Activated CD4-positive, alpha-beta memory T cell treated with anti-CD3 and anti-CD28 coated beads, Interleukin-2, amount 10 ng/mL, durations not matched to agents 7 days and 5 days (primary cell): ENCODE measurements around the gene RIPOR3. TPM values are rescaled to one million over a fixed set of nuclear protein-coding genes. Genes with fewer than 3 reads are reported as not detected.

ENCODE experiments used
- CTCF ChIA-PET: fragments of 350-600 bp; sonication (Branson Sonifier 250); formaldehyde crosslinking; loops from one replicate; lab custom pipeline; 2021; ENCODE audit warnings: antibody characterized with exemption, inconsistent platforms; lab: Charles Lee
- POLR2A ChIA-PET: fragments of 350-600 bp; sonication (Branson Sonifier 250); formaldehyde crosslinking; loops from one replicate; lab custom pipeline; 2021; ENCODE audit warnings: antibody characterized with exemption; lab: Charles Lee
- DNase-seq: peaks from one replicate; pipeline ENCODE4 v3.0.0-alpha.2; 2020
- H3K27ac Mint-ChIP-seq: one replicate; pipeline ENCODE4 v1.8.0; 2021; ENCODE audit warnings: mild to moderate bottlenecking, mixed read lengths
- H3K27me3 Mint-ChIP-seq: one replicate; pipeline ENCODE4 v1.8.0; 2021; ENCODE audit warnings: mixed read lengths
- H3K36me3 Mint-ChIP-seq: one replicate; pipeline ENCODE4 v1.8.0; 2021; ENCODE audit warnings: low read depth, mixed read lengths
- H3K4me1 Mint-ChIP-seq: one replicate; pipeline ENCODE4 v1.8.0; 2021; ENCODE audit warnings: mixed read lengths
- H3K4me3 Mint-ChIP-seq: one replicate; pipeline ENCODE4 v1.8.0; 2021; ENCODE audit warnings: mild to moderate bottlenecking, mixed read lengths
- H3K9me3 Mint-ChIP-seq: one replicate; pipeline ENCODE4 v1.8.0; 2021; ENCODE audit warnings: mixed read lengths
- total RNA-seq, 2 experiments: library from RNA; stranded (reverse); gene quantifications; one replicate each; pipeline ENCODE4 v1.2.3, GENCODE V29; 2021

The RIPOR3 gene
- total RNA-seq, 2 experiments from 2014 or later, result not detected

DNA sequence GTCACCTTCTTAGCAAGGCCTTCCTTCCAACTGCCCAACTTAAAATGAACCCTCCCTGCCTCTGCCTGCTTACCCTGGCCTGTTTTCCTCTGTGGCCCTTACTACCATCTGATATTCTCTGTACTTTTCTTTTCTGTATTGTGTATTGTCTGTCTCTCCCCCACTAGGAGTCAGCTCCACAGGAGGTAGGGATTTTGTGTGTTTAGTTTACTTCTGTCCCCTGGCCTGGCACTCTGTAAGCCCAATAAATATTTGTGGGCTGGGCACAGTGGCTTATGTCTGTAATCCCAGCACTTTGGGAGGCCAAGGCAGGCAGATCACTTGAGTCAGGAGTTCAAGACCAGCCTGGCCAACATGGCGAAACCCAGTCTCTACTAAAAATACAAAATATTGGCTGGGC is 72.8 kb downstream of the RIPOR3 start:
- H3K27me3 Mint-ChIP-seq, result no peaks in the 10 kb centered on the region
- no peak overlapping the region for H3K4me3 Mint-ChIP-seq
- no peak for DNase-seq
- peaks cover 13% of the 10 kb centered on the region for H3K9me3 Mint-ChIP-seq
- POLR2A ChIA-PET, result no interaction called here
- no peaks in the 10 kb centered on the region for H3K36me3 Mint-ChIP-seq
- CTCF ChIA-PET, result no interaction called here
- no peaks in the 10 kb centered on the region for H3K4me1 Mint-ChIP-seq
- H3K27ac Mint-ChIP-seq, result no peak overlapping the region

GRCh38 chr20:50617022-50617421 is 74.3 kb downstream of the RIPOR3 start:
- no peaks in the 10 kb centered on the region for H3K27me3 Mint-ChIP-seq
- DNase-seq, result no peak
- no peak overlapping the region for H3K4me3 Mint-ChIP-seq
- no peak overlapping the region for H3K27ac Mint-ChIP-seq
- H3K36me3 Mint-ChIP-seq, result no peaks in the 10 kb centered on the region
- POLR2A ChIA-PET, result no interaction called here
- CTCF ChIA-PET, result interaction anchor here (1.4 kb wide), 1 partner anchor 19 kb away, joined by 4 read pairs; no protein-coding TSS in a partner anchor
- H3K9me3 Mint-ChIP-seq, result peaks cover 13% of the 10 kb centered on the region
- H3K4me1 Mint-ChIP-seq, result no peaks in the 10 kb centered on the region

DNA sequence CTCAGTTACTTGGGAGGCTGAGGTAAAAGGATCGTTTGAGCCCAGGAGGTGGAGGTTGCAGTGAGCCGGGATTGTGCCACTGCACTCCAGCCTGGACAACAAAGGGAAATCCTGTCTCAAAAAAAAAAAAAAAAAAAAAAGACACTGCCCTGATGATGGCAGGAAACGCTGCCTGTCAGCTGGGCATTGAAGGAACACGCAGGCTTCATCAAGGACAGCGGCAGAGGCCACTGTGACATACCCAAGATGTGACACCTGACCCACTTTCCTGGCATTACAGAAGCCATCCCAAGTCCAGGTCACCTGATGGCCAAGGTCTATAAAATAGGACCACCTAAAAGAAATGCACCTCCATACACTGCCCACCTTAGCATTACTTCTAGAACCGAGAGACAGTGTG is 75.9 kb downstream of the RIPOR3 start:
- Mint-ChIP-seq H3K36me3 (no peaks in the 10 kb centered on the region), H3K9me3 (peaks cover 4% of the 10 kb centered on the region), H3K27ac (no peak overlapping the region), H3K4me3 (no peak overlapping the region), H3K27me3 (no peaks in the 10 kb centered on the region), H3K4me1 (no peaks in the 10 kb centered on the region)
- POLR2A ChIA-PET, result no interaction called here
- CTCF ChIA-PET, result no interaction called here
- no peak for DNase-seq

DNA sequence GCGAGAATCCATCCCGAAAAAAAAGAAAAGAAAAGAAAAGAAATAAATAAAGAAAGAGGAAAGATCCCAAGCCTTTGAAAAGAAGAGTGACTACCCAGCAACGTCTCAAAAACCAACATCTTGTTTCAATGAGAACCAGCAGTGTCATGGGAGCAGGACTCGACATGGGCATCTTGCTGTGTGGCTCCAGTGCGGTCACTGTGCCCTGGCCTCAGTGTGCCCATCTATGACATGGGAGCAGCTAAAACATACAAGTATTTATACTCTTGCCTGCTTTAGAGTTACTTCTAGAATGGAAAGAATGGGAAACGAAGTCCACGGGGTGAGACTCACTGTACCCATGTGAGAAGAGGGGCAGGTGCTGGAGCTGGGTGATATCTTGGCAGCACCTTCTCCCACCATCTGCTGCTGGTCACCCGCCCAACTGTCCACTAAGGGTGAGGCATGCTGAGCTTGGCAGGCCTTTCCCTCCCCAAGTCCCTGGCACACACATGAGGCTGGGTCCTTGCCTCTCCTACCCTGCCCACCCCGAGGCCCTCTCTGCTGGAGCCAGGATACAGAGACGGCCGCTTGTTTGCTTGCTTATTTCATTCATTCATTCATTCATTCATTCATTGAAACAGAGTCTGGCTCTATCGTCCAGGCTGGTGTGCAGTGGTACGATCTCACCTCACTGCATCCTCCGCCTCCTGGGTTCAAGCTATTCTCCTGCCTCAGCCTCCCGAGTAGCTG is 77.7 kb downstream of the RIPOR3 start:
- Mint-ChIP-seq H3K4me1 (no peaks in the 10 kb centered on the region), H3K36me3 (no peaks in the 10 kb centered on the region), H3K27ac (no peak overlapping the region), H3K27me3 (no peaks in the 10 kb centered on the region), H3K9me3 (no peaks in the 10 kb centered on the region), H3K4me3 (no peak overlapping the region)
- ChIA-PET POLR2A (no interaction called here), CTCF (no interaction called here)
- no peak for DNase-seq

DNA sequence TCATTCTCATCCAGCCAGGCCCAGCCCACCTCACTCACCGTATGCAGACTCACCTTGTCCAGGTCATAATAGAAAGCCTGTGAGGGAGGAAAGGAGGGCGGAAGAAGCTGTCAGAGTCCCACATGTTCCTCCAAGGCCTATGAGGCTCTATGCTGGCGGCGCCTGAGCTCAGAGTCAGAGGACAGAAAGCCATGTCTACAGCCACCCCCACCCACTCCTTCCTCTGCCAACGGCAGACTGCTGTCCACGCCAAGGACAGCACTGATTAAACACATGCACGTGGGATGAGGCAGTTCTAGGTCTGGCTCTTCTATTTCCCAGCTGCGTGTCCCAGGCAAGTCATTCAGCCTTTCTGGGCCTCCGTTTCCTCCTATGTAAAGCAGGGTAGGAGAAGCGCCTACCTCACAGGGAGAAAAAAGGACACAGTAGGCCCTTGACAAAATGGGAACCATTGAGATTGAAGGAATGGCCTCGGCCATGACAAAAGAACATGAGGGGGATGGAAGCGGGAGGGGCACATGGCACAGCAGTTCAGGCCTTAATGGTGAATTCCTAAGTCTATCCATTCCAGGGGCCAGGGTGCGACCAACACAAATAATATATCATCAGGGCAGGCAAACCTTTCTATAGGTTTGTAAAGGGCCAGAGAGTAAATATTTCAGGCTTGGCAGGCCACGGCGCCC is 80.1 kb downstream of the RIPOR3 start:
- Mint-ChIP-seq H3K4me3 (no peak overlapping the region), H3K36me3 (no peaks in the 10 kb centered on the region), H3K9me3 (no peaks in the 10 kb centered on the region), H3K4me1 (no peaks in the 10 kb centered on the region), H3K27me3 (no peaks in the 10 kb centered on the region), H3K27ac (no peak overlapping the region)
- DNase-seq, result no peak
- ChIA-PET POLR2A (no interaction called here), CTCF (interaction anchor here (0.7 kb wide), 1 partner anchor 432 kb away, joined by 3 read pairs; no protein-coding TSS in a partner anchor)

GRCh38 chr20:50610212-50610718 is 81.1 kb downstream of the RIPOR3 start:
- Mint-ChIP-seq H3K36me3 (no peaks in the 10 kb centered on the region), H3K27ac (no peak overlapping the region), H3K27me3 (no peaks in the 10 kb centered on the region), H3K4me3 (no peak overlapping the region), H3K9me3 (no peaks in the 10 kb centered on the region), H3K4me1 (no peaks in the 10 kb centered on the region)
- ChIA-PET CTCF (no interaction called here), POLR2A (no interaction called here)
- DNase-seq, result no peak

- POLR2A ChIA-PET, result no interaction called here
- Mint-ChIP-seq H3K27ac (no peak overlapping the region), H3K9me3 (no peaks in the 10 kb centered on the region), H3K27me3 (no peaks in the 10 kb centered on the region), H3K4me1 (no peaks in the 10 kb centered on the region), H3K4me3 (no peak overlapping the region), H3K36me3 (no peaks in the 10 kb centered on the region)
- CTCF ChIA-PET, result no interaction called here
- DNase-seq, result no peak
Observed at GRCh38 chr20:50609438-50609989, 81.8 kb downstream of the RIPOR3 start.

GRCh38 chr20:50608750-50609104 is 82.6 kb downstream of the RIPOR3 start:
- no peaks in the 10 kb centered on the region for H3K4me1 Mint-ChIP-seq
- no peaks in the 10 kb centered on the region for H3K9me3 Mint-ChIP-seq
- peaks cover 2% of the 10 kb centered on the region for H3K27me3 Mint-ChIP-seq
- no peak for DNase-seq
- no peak overlapping the region for H3K4me3 Mint-ChIP-seq
- ChIA-PET CTCF (no interaction called here), POLR2A (no interaction called here)
- H3K36me3 Mint-ChIP-seq, result no peaks in the 10 kb centered on the region
- no peak overlapping the region for H3K27ac Mint-ChIP-seq

GRCh38 chr20:50607850-50608749 is 83.2 kb downstream of the RIPOR3 start:
- ChIA-PET POLR2A (no interaction called here), CTCF (no interaction called here)
- no peaks in the 10 kb centered on the region for H3K36me3 Mint-ChIP-seq

DNA sequence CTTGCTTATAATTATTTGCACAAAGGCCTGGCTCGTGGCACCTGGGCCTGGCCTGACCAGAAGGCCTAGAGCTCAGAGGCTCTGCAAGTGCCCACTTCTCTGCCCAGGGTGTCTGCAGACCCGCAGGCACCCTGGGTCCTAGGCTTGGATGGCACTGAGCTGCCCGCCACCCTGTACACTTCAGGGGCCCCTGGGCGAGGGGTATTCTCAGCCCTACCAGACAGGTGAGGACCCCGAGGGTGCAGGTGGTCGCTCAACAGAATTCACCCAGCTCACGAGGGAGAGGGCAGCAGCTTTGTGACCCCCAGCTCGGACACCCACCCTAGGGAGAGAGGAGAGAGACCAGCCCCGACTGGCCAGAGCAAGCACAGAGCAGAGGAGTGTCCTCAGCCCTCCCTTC is 83.9 kb downstream of the RIPOR3 start:
- peaks cover 2% of the 10 kb centered on the region for H3K27me3 Mint-ChIP-seq
- no peak overlapping the region for H3K4me3 Mint-ChIP-seq
- no peaks in the 10 kb centered on the region for H3K4me1 Mint-ChIP-seq
- H3K27ac Mint-ChIP-seq, result no peak overlapping the region
- no peaks in the 10 kb centered on the region for H3K36me3 Mint-ChIP-seq
- H3K9me3 Mint-ChIP-seq, result no peaks in the 10 kb centered on the region
- ChIA-PET POLR2A (no interaction called here), CTCF (no interaction called here)
- DNase-seq, result no peak

More at GRCh38 chr20:50607850-50608749, 83.2 kb downstream of the RIPOR3 start:
- Mint-ChIP-seq H3K27ac (no peak overlapping the region), H3K27me3 (peaks cover 2% of the 10 kb centered on the region), H3K4me1 (no peaks in the 10 kb centered on the region), H3K9me3 (no peaks in the 10 kb centered on the region), H3K4me3 (no peak overlapping the region)
- DNase-seq, result no peak

- no peak overlapping the region for H3K4me3 Mint-ChIP-seq
- no peaks in the 10 kb centered on the region for H3K36me3 Mint-ChIP-seq
- H3K9me3 Mint-ChIP-seq, result no peaks in the 10 kb centered on the region
- H3K27ac Mint-ChIP-seq, result no peak overlapping the region
- POLR2A ChIA-PET, result interaction anchor here (1.1 kb wide), 1 partner anchor 12 kb away, joined by 4 read pairs; no protein-coding TSS in a partner anchor
- CTCF ChIA-PET, result interaction anchor here (1.1 kb wide), 1 partner anchor 143 kb away, joined by 3 read pairs; no protein-coding TSS in a partner anchor
- H3K4me1 Mint-ChIP-seq, result no peaks in the 10 kb centered on the region
- H3K27me3 Mint-ChIP-seq, result peaks cover 4% of the 10 kb centered on the region
- DNase-seq, result no peak
Observed at GRCh38 chr20:50605136-50605535, 86.2 kb downstream of the RIPOR3 start.

DNA sequence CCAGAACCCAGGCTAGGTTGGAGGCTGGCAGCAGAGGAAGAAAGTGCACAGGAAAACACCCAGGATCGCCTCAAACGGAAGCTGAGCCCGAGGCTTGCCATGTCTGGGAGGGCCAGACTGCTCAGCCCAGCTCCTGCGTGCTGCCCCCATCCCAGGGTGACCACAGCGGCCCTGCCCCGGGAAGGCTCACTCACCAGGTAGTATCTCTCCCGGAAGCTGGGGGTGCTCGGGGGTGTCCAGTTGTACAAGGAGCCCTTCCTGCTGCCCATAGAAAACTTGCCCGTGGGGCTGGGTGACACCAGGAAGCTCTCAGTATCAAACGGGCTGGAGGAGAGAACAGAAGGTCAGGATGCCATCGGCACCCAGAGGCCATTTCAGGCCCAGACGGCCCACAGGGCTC is 86.9 kb downstream of the RIPOR3 start:
- no peak for DNase-seq
- Mint-ChIP-seq H3K36me3 (no peaks in the 10 kb centered on the region), H3K4me3 (no peak overlapping the region), H3K4me1 (no peaks in the 10 kb centered on the region), H3K9me3 (no peaks in the 10 kb centered on the region), H3K27ac (no peak overlapping the region), H3K27me3 (peaks cover 6% of the 10 kb centered on the region)
- CTCF ChIA-PET, result interaction anchor here (1.1 to 1.4 kb wide), 2 partner anchors 142 to 145 kb away, joined by 3 to 4 read pairs; no protein-coding TSS in a partner anchor
- POLR2A ChIA-PET, result interaction anchor here (1.1 kb wide), 1 partner anchor 12 kb away, joined by 4 read pairs; no protein-coding TSS in a partner anchor
